GM23248 (cell line): ENCODE data around the gene KRT36.

ENCODE experiments used
- EZH2 ChIP-seq: fragments of 200-600 bp; sonication (generic); IDR thresholded peaks from 2 replicates; pipeline ENCODE4 v1.6.1; 2018; ENCODE audit warnings: antibody characterized with exemption, mild to moderate bottlenecking; ENCODE audit not compliant: insufficient read depth, poor library complexity, severe bottlenecking
- EZH2phosphoT487 ChIP-seq: fragments of 200-600 bp; sonication (generic); IDR thresholded peaks from 2 replicates; pipeline ENCODE4 v1.6.1; 2018; ENCODE audit warnings: antibody characterized with exemption, moderate library complexity, mild to moderate bottlenecking, low read depth; ENCODE audit not compliant: insufficient read depth

- no peak for TF ChIP-seq EZH2
- no peak for TF ChIP-seq EZH2phosphoT487
Measured at GRCh38 chr17:41489531-41489930, at the start of gene KRT36.
